H1 (cell line): ENCODE measurements around the gene TMEM164. TPM values are rescaled to one million over a fixed set of nuclear protein-coding genes. Genes with fewer than 3 reads are reported as not detected.

ENCODE experiments used
- CTCF ChIA-PET: fragments of 300-600 bp; sonication (Branson Sonifier 250); formaldehyde crosslinking; loops from one replicate; lab custom pipeline; 2021; ENCODE audit not compliant: partially characterized antibody; lab: Charles Lee
- POLR2A ChIA-PET: fragments of 300-600 bp; sonication (Branson Sonifier 250); formaldehyde crosslinking; loops from one replicate; lab custom pipeline; 2021; ENCODE audit warnings: inconsistent platforms; ENCODE audit not compliant: partially characterized antibody; lab: Charles Lee
- DNase-seq, 2 experiments: peaks; one replicate each; pipeline versions ENCODE4 v3.0.0 to v3.0.0-alpha.2; 2010 to 2022; ENCODE audit warnings: low spot score in 2 of 2, low read depth in 1 of 2, mixed read lengths in 1 of 2
- FAIRE-seq: peaks from 2 replicates; lab custom pipeline; 2011; peaks lifted over from hg19 to GRCh38; lab: Jason Lieb, UNC
- H2AFZ ChIP-seq: 2 replicates; pipeline ENCODE4 v1.8.1; 2012; ENCODE audit warnings: low read length, inconsistent platforms
- H2AK5ac ChIP-seq: 2 replicates; pipeline ENCODE4 v1.6.1; 2013; ENCODE audit warnings: low read depth, low read length
- H2BK120ac ChIP-seq: replicated peaks from 2 replicates; pipeline ENCODE3; 2013; ENCODE audit warnings: low read depth, low read length, inconsistent platforms
- H2BK12ac ChIP-seq: 2 replicates; pipeline ENCODE4 v1.6.1; 2013; ENCODE audit warnings: low read depth, low read length
- H2BK15ac ChIP-seq: 2 replicates; pipeline ENCODE4 v1.6.1; 2013; ENCODE audit warnings: low read length
- H2BK20ac ChIP-seq: 2 replicates; pipeline ENCODE4 v1.6.1; 2013; ENCODE audit warnings: low read length
- H2BK5ac ChIP-seq: 2 replicates; pipeline ENCODE4 v1.6.1; 2013; ENCODE audit warnings: low read depth, low read length
- H3K14ac ChIP-seq: 2 replicates; pipeline ENCODE4 v1.6.1; 2013; ENCODE audit warnings: inconsistent platforms; ENCODE audit not compliant: insufficient read length
- H3K18ac ChIP-seq: 2 replicates; pipeline ENCODE4 v1.6.1; 2013; ENCODE audit warnings: low read length; ENCODE audit errors: extremely low read depth
- H3K23ac ChIP-seq: 2 replicates; pipeline ENCODE4 v1.6.1; 2013; ENCODE audit warnings: inconsistent platforms; ENCODE audit not compliant: insufficient read length
- H3K23me2 ChIP-seq: 2 replicates; pipeline ENCODE4 v1.6.1; 2013; ENCODE audit warnings: low read depth, low read length
- H3K27ac ChIP-seq: 2 replicates; pipeline ENCODE4 v1.6.1; 2011; ENCODE audit warnings: low read depth, low read length, inconsistent platforms
- H3K27me3 ChIP-seq, 4 experiments: replicated peaks in 1 of 4; 1 replicate in 1 of 4; 2 replicates in 3 of 4; pipeline versions ENCODE4 v1.6.1 to v1.8.1; 2011 to 2013; ENCODE audit warnings: low read length in 3 of 4, mild to moderate bottlenecking in 3 of 4, inconsistent platforms in 2 of 4, mixed read lengths in 2 of 4, moderate library complexity in 1 of 4; ENCODE audit not compliant: control insufficient read depth in 3 of 4, insufficient read depth in 3 of 4; ENCODE audit errors: extremely low read depth in 1 of 4
- H3K36me3 ChIP-seq, 4 experiments: 2 replicates each; pipeline versions ENCODE4 v1.6.1 to v1.8.1; 2011 to 2013; ENCODE audit warnings: mild to moderate bottlenecking in 4 of 4, low read length in 3 of 4, moderate library complexity in 2 of 4, control low read depth in 1 of 4, inconsistent platforms in 1 of 4; ENCODE audit not compliant: insufficient read depth in 4 of 4, control insufficient read depth in 2 of 4
- H3K4ac ChIP-seq: replicated peaks from 2 replicates; pipeline ENCODE3; 2013; ENCODE audit warnings: low read length, low read depth, mixed read lengths, inconsistent platforms; ENCODE audit not compliant: insufficient read length
- H3K4me1 ChIP-seq, 4 experiments: replicated peaks in 1 of 4; 1 replicate in 1 of 4; 2 replicates in 3 of 4; pipeline versions ENCODE4 v1.6.1 to v1.8.1; 2011 to 2013; ENCODE audit warnings: low read length in 3 of 4, inconsistent platforms in 2 of 4, mixed read lengths in 1 of 4; ENCODE audit not compliant: insufficient read depth in 4 of 4, control insufficient read depth in 3 of 4
- H3K4me2 ChIP-seq, 2 experiments: 2 replicates each; pipeline versions ENCODE4 v1.6.1 to v1.8.1; 2011 to 2013; ENCODE audit warnings: low read depth in 2 of 2, low read length in 2 of 2, control low read depth in 1 of 2, inconsistent platforms in 1 of 2, mild to moderate bottlenecking in 1 of 2; ENCODE audit not compliant: insufficient read depth in 1 of 2
- H3K4me3 ChIP-seq, 4 experiments: fragments of 200-600, 300-600 bp in 1 of 4; sonication (generic), shearing (Covaris generic), sonication (Bioruptor Twin) in 1 of 4; 2 replicates each; pipeline versions ENCODE4 v1.5.1 to v1.8.1; 2011 to 2016; ENCODE audit warnings: low read length in 4 of 4, low read depth in 3 of 4, control low read depth in 2 of 4, inconsistent platforms in 2 of 4, mild to moderate bottlenecking in 2 of 4, mixed read lengths in 1 of 4, moderate library complexity in 1 of 4; ENCODE audit not compliant: insufficient read depth in 2 of 4; ENCODE audit errors: extremely low read depth in 1 of 4
- H3K56ac ChIP-seq: replicated peaks from 2 replicates; pipeline ENCODE3; 2013; ENCODE audit warnings: low read depth, mild to moderate bottlenecking, mixed read lengths, low read length, inconsistent platforms; ENCODE audit not compliant: insufficient read length
- H3K79me1 ChIP-seq: 2 replicates; pipeline ENCODE4 v1.6.1; 2013; ENCODE audit warnings: low read depth, low read length, control low read depth
- H3K79me2 ChIP-seq, 2 experiments: 2 replicates each; pipeline versions ENCODE4 v1.6.1 to v1.8.1; 2012 to 2013; ENCODE audit warnings: low read length in 2 of 2, mild to moderate bottlenecking in 2 of 2, inconsistent platforms in 1 of 2; ENCODE audit not compliant: insufficient read depth in 2 of 2, control insufficient read depth in 1 of 2
- H3K9ac ChIP-seq, 4 experiments: replicated peaks in 1 of 4; 1 replicate in 1 of 4; 2 replicates in 3 of 4; pipeline versions ENCODE4 v1.6.1 to v1.8.1; 2011 to 2013; ENCODE audit warnings: low read depth in 3 of 4, low read length in 3 of 4, control low read depth in 2 of 4, mild to moderate bottlenecking in 2 of 4, moderate library complexity in 2 of 4, inconsistent platforms in 1 of 4; ENCODE audit errors: extremely low read depth in 1 of 4
- H3K9me3 ChIP-seq, 2 experiments: 2 replicates each; pipeline versions ENCODE4 v1.6.1 to v1.8.1; 2012 to 2013; ENCODE audit warnings: mild to moderate bottlenecking in 2 of 2, moderate library complexity in 2 of 2, control low read depth in 1 of 2, inconsistent platforms in 1 of 2, low read depth in 1 of 2, low read length in 1 of 2, mixed read lengths in 1 of 2; ENCODE audit not compliant: insufficient read depth in 2 of 2
- H4K20me1 ChIP-seq, 2 experiments: replicated peaks in 1 of 2; 2 replicates each; pipeline versions ENCODE3 to v1.8.1; 2011 to 2013; ENCODE audit warnings: inconsistent platforms in 2 of 2, low read length in 2 of 2, mild to moderate bottlenecking in 1 of 2; ENCODE audit not compliant: insufficient read depth in 2 of 2, control insufficient read depth in 1 of 2
- H4K5ac ChIP-seq: 2 replicates; pipeline ENCODE4 v1.6.1; 2013; ENCODE audit warnings: low read length, low read depth, mixed read lengths, inconsistent platforms; ENCODE audit not compliant: insufficient read length
- H4K8ac ChIP-seq: 2 replicates; pipeline ENCODE4 v1.8.0; 2013; ENCODE audit warnings: mild to moderate bottlenecking, moderate library complexity, low read length, inconsistent platforms; ENCODE audit not compliant: insufficient read depth; ENCODE audit errors: extremely low read depth
- H4K91ac ChIP-seq: replicated peaks from 2 replicates; pipeline ENCODE3; 2013; ENCODE audit warnings: low read length, mixed read lengths, inconsistent platforms; ENCODE audit not compliant: insufficient read length
- ATF3 ChIP-seq: IDR thresholded peaks from 2 replicates; pipeline ENCODE4 v1.6.1; 2011; ENCODE audit warnings: low read depth, mild to moderate bottlenecking, low read length; ENCODE audit not compliant: insufficient read depth
- MAX ChIP-seq: IDR thresholded peaks from 2 replicates; pipeline ENCODE4 v1.6.1; 2012; ENCODE audit warnings: inconsistent platforms
- RBBP5 ChIP-seq: IDR thresholded peaks from 2 replicates; pipeline ENCODE4 v1.7.1; 2012; ENCODE audit warnings: low read depth, mild to moderate bottlenecking, inconsistent platforms, low read length, moderate library complexity, borderline replicate concordance
- WGBS, 2 experiments: shearing (Covaris generic) in 1 of 2; methylation state at CpG; one replicate each; pipeline versions ENCODE4 v1.1.6 to v1.1.7; 2013 to 2015; ENCODE audit warnings: low lambda C conversion rate in 2 of 2, mixed read lengths in 2 of 2, inconsistent platforms in 1 of 2, low coverage in 1 of 2, missing lambda C conversion rate in 1 of 2; ENCODE audit not compliant: insufficient replicate concordance in 2 of 2, insufficient coverage in 1 of 2, insufficient read length in 1 of 2; ENCODE audit errors: extremely low coverage in 1 of 2, missing lambda C conversion rate in 1 of 2; 5-methylcytosine and 5-hydroxymethylcytosine counted together
- polyA plus RNA-seq, 7 experiments: library from polyadenylated mRNA; depleted of rRNA in 3 of 7; stranded (reverse) in 5 of 7; unstranded in 2 of 7; fragments of >200 nt in 5 of 7; fragments of 200-250 nt in 2 of 7; gene quantifications; 1 replicate in 5 of 7; 2 replicates in 1 of 7; 4 replicates in 1 of 7; pipeline versions ENCODE4 v1.2.1 to v1.2.3, GENCODE V29; 2011 to 2013; ENCODE audit warnings: missing spikeins in 2 of 7, mixed read lengths in 2 of 7
- total RNA-seq: library from RNA; stranded (reverse); fragmentation: NEBNext Ultra II Directional; extraction: Animal tissue kit (Norgen Biotek cat#: 25700); gene quantifications from 2 replicates; pipeline ENCODE4 v1.2.1, GENCODE V29; 2021

Gene TMEM164
- total and polyA plus RNA-seq, 2 of the 8 experiments (the other 6 are each of a cell fraction or from before 2014, with no cell fraction given) = 7.3 to 14.8 TPM

GRCh38 chrX:110173192-110174175, 170.6 kb downstream of the TMEM164 start:
- 84% methylated on average over 7 of the region's 19 CpGs; no CpG with 5 or more reads in 1 of the 2 experiments for WGBS, 2 experiments
- DNase-seq (no peak), FAIRE-seq (no peak)
- TF ChIP-seq ATF3 (no peak), RBBP5 (no peak), MAX (no peak)
- Histone ChIP-seq H3K4me3 (no peak overlapping the region), H3K18ac (no peak overlapping the region), H2BK20ac (no peak overlapping the region), H3K9me3 (no peaks in the 10 kb centered on the region), H2AK5ac (no peak overlapping the region), H3K23ac (no peak overlapping the region), H2AFZ (no peak overlapping the region), H2BK5ac (no peak overlapping the region), H2BK15ac (no peak overlapping the region), H4K91ac (no peak overlapping the region), H4K8ac (no peak overlapping the region; the same call in 1 of the 2 replicates), H3K4me2 (no peak overlapping the region), H2BK12ac (no peak overlapping the region), H3K27ac (no peak overlapping the region), H3K4ac (no peak overlapping the region), H3K4me1 (no peaks in the 10 kb centered on the region), H4K20me1 (peaks cover 0 to 1% of the 10 kb centered on the region in 2 experiments), H3K79me2 (no peaks in the 10 kb centered on the region), H4K5ac (no peak overlapping the region), H3K36me3 (no peaks in the 10 kb centered on the region), H3K23me2 (no peaks in the 10 kb centered on the region), H3K56ac (no peak overlapping the region), H3K27me3 (no peaks in the 10 kb centered on the region), H3K79me1 (no peaks in the 10 kb centered on the region), H3K14ac (no peak overlapping the region), H3K9ac (no peak overlapping the region), H2BK120ac (no peak overlapping the region)
- ChIA-PET CTCF (interaction anchor here (1.0 to 34.1 kb wide), 2 partner anchors 13 to 238 kb away, joined by 4 to 742 read pairs; no protein-coding TSS in a partner anchor), POLR2A (no interaction called here)
